ENCODE results near the gene TBL1X. TPM values are rescaled to one million over a fixed set of nuclear protein-coding genes. Genes with fewer than 3 reads are reported as not detected.

TBL1X gene
- total and polyA plus RNA-seq, 2 donors (not counting 1 experiment from before 2014, with no cell fraction given): 8.8 to 65.1 TPM

DNA sequence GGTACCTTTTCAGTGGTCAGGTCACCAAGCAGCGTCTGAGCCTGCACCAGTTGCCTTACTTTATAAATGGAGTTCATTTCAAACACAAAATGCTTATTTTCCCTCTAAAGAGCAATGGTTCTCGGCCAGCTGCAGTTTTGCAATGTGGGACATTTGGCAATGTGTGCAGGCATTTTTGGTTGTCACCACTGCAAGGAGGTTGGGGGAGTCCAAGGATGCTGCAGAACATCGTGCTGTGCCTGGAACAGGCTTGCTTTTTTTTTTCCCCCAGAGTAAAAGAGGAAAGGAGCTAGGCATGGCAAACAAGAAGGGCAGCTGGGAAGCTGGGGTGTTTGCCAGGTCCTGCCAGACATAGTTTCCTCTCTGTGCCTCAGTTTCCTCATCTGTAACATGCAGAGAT, 185.2 kb downstream of the TBL1X start:
- Histone ChIP-seq H3K27ac (ENCODE audit: low read length in 2 of 2) (no peak overlapping the region), H3K36me3 (replicated peaks in 1 of 2; ENCODE audit: control extremely low read depth in 1 of 2, control insufficient read depth in 1 of 2, extremely low read depth in 1 of 2, insufficient read depth in 2 of 2, low read length in 1 of 2) (no peaks in the 10 kb centered on the region), H3K79me2 (ENCODE audit: control insufficient read depth, insufficient read depth, low read length) (no peaks in the 10 kb centered on the region), H3K9me3 (ENCODE audit: control extremely low read depth in 1 of 3, control insufficient read depth in 2 of 3, insufficient read depth in 1 of 3, low read length in 2 of 3) (no peaks in the 10 kb centered on the region), H3K4me3 (ENCODE audit: control extremely low read depth in 1 of 5, extremely low read depth in 1 of 5, insufficient read depth in 1 of 5, low read depth in 2 of 5, low read length in 4 of 5) (no peak overlapping the region), H3K4me1 (ENCODE audit: control insufficient read depth in 2 of 2, insufficient read depth in 2 of 2, low read length in 2 of 2) (no peaks in the 10 kb centered on the region), H3K4me2 (replicated peaks; ENCODE audit: low read depth, low read length, poor library complexity, severe bottlenecking) (no peak overlapping the region), H3K9ac (ENCODE audit: low read length) (no peak overlapping the region), H2AFZ (ENCODE audit: insufficient read depth, low read depth, low read length, poor library complexity, severe bottlenecking) (no peak overlapping the region), H4K20me1 (ENCODE audit: control insufficient read depth, insufficient read depth, low read length, poor library complexity, severe bottlenecking) (no peaks in the 10 kb centered on the region), H3K27me3 (replicated peaks in 1 of 4; ENCODE audit: control extremely low read depth in 1 of 4, control insufficient read depth in 3 of 4, insufficient read depth in 4 of 4, low read length in 3 of 4) (no peaks in the 10 kb centered on the region)
- H3K4me1 Mint-ChIP-seq: peaks cover 8% of the 10 kb centered on the region
- DNase-seq (no peak), ATAC-seq (ENCODE audit: low read depth) (no peak)
- H3K27me3 Mint-ChIP-seq: no peaks in the 10 kb centered on the region
- H3K27ac Mint-ChIP-seq: no peak overlapping the region
- H3K4me3 Mint-ChIP-seq: no peak overlapping the region
- H3K9me3 Mint-ChIP-seq (ENCODE audit: insufficient read depth): no peaks in the 10 kb centered on the region
- intact Hi-C loops (cut with micrococcal nuclease): no loop called here
- ChIA-PET CTCF (interaction anchor here (0.8 kb wide), 1 partner anchor 21 kb away, joined by 3 read pairs; no protein-coding TSS in a partner anchor), POLR2A (no interaction called here)
- TF ChIP-seq, protein P1, sequence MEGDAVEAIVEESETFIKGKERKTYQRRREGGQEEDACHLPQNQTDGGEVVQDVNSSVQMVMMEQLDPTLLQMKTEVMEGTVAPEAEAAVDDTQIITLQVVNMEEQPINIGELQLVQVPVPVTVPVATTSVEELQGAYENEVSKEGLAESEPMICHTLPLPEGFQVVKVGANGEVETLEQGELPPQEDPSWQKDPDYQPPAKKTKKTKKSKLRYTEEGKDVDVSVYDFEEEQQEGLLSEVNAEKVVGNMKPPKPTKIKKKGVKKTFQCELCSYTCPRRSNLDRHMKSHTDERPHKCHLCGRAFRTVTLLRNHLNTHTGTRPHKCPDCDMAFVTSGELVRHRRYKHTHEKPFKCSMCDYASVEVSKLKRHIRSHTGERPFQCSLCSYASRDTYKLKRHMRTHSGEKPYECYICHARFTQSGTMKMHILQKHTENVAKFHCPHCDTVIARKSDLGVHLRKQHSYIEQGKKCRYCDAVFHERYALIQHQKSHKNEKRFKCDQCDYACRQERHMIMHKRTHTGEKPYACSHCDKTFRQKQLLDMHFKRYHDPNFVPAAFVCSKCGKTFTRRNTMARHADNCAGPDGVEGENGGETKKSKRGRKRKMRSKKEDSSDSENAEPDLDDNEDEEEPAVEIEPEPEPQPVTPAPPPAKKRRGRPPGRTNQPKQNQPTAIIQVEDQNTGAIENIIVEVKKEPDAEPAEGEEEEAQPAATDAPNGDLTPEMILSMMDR (IDR thresholded peaks at IDR 0.05): no peak
- no peak for TF ChIP-seq EZH2 (IDR thresholded peaks at IDR 0.05; ENCODE audit: borderline replicate concordance, insufficient read depth, low read depth, low read length, poor library complexity, severe bottlenecking)
- no CpG with 5 or more reads among the region's 3 CpGs for WGBS (ENCODE audit: insufficient coverage)

DNA sequence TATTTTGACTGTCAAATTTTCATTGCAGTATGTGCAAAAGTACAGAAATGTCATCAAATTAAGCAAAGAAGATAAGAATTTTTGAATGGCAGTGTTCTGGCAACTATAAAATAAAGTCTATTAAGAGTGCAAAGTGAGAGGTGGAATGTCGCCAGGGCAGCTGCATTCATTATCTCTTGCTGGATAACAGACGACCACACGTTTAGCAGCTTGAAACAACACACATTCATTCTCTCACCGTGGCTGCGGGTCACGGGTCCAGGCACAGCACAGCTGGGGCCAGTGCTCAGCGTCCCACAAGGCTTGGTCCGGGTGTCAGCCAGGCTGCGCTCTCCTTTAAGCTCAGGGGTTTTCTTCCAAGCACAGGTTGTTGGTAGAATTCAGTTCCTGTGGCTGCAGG, 186.9 kb downstream of the TBL1X start:
- H3K9me3 Mint-ChIP-seq (ENCODE audit: insufficient read depth): no peaks in the 10 kb centered on the region
- H3K4me2 ChIP-seq (replicated peaks; ENCODE audit: low read depth, low read length, poor library complexity, severe bottlenecking): no peak overlapping the region
- no peak overlapping the region for H3K4me3 ChIP-seq (ENCODE audit: control extremely low read depth in 1 of 5, extremely low read depth in 1 of 5, insufficient read depth in 1 of 5, low read depth in 2 of 5, low read length in 4 of 5)
- 100% methylated on average over 3 of the region's 9 CpGs for WGBS (ENCODE audit: insufficient coverage)
- H3K9me3 ChIP-seq (ENCODE audit: control extremely low read depth in 1 of 3, control insufficient read depth in 2 of 3, insufficient read depth in 1 of 3, low read length in 2 of 3): no peaks in the 10 kb centered on the region
- H3K4me1 ChIP-seq (ENCODE audit: control insufficient read depth in 2 of 2, insufficient read depth in 2 of 2, low read length in 2 of 2): peaks cover 0 to 7% of the 10 kb centered on the region in 2 donors
- H4K20me1 ChIP-seq (ENCODE audit: control insufficient read depth, insufficient read depth, low read length, poor library complexity, severe bottlenecking): no peaks in the 10 kb centered on the region
- H2AFZ ChIP-seq (ENCODE audit: insufficient read depth, low read depth, low read length, poor library complexity, severe bottlenecking): no peak overlapping the region
- H3K27ac Mint-ChIP-seq: no peak overlapping the region
- ATAC-seq (ENCODE audit: low read depth): no peak
- POLR2A ChIA-PET: no interaction called here
- H3K27me3 ChIP-seq (replicated peaks in 1 of 4; ENCODE audit: control extremely low read depth in 1 of 4, control insufficient read depth in 3 of 4, insufficient read depth in 4 of 4, low read length in 3 of 4): no peaks in the 10 kb centered on the region
- H3K27me3 Mint-ChIP-seq: no peaks in the 10 kb centered on the region
- H3K4me3 Mint-ChIP-seq: no peak overlapping the region
- no peaks in the 10 kb centered on the region for H3K79me2 ChIP-seq (ENCODE audit: control insufficient read depth, insufficient read depth, low read length)
- CTCF ChIA-PET: no interaction called here
- no peak overlapping the region for H3K9ac ChIP-seq (ENCODE audit: low read length)
- intact Hi-C loops (cut with micrococcal nuclease): no loop called here
- H3K4me1 Mint-ChIP-seq: peaks cover 17% of the 10 kb centered on the region
- TF ChIP-seq, protein P1 (IDR thresholded peaks at IDR 0.05): no peak
- TF ChIP-seq EZH2 (IDR thresholded peaks at IDR 0.05; ENCODE audit: borderline replicate concordance, insufficient read depth, low read depth, low read length, poor library complexity, severe bottlenecking): no peak
- no peak overlapping the region for H3K27ac ChIP-seq (ENCODE audit: low read length in 2 of 2)
- DNase-seq: no peak
- peaks cover 0 to 6% of the 10 kb centered on the region in 2 experiments for H3K36me3 ChIP-seq (replicated peaks in 1 of 2; ENCODE audit: control extremely low read depth in 1 of 2, control insufficient read depth in 1 of 2, extremely low read depth in 1 of 2, insufficient read depth in 2 of 2, low read length in 1 of 2)

Data from B cell (primary cell).